BJ (cell line): ENCODE results near the gene CNN3. TPM values are rescaled to one million over a fixed set of nuclear protein-coding genes. Genes with fewer than 3 reads are reported as not detected.

Source experiments
- CTCF ChIA-PET: fragments of 350-600 bp; formaldehyde crosslinking; extraction: SDS; loops from one replicate; lab custom pipeline; 2021; ENCODE audit warnings: antibody characterized with exemption, inconsistent platforms; lab: Yijun Ruan, JAX
- POLR2A ChIA-PET: fragments of 300-600 bp; sonication (Branson Sonifier 250); formaldehyde crosslinking; extraction: SDS; loops from one replicate; lab custom pipeline; 2021; ENCODE audit warnings: antibody characterized with exemption; lab: Charles Lee
- DNase-seq: peaks from one replicate; pipeline ENCODE4 v3.0.0-alpha.2; 2011; ENCODE audit warnings: low read depth
- H3K27me3 ChIP-seq: 2 replicates; pipeline ENCODE4 v1.6.0; 2011; ENCODE audit warnings: low read length; ENCODE audit not compliant: control insufficient read depth, insufficient read depth
- H3K36me3 ChIP-seq: 2 replicates; pipeline ENCODE4 v1.5.1; 2011; ENCODE audit warnings: low read length; ENCODE audit not compliant: control insufficient read depth, insufficient read depth
- H3K4me3 ChIP-seq: 2 replicates; pipeline ENCODE4 v1.5.1; 2011; ENCODE audit warnings: low read depth, mild to moderate bottlenecking, control low read depth, low read length
- CTCF ChIP-seq: IDR thresholded peaks from 2 replicates; pipeline ENCODE4 v1.5.1; 2011; ENCODE audit warnings: low read depth, mild to moderate bottlenecking, control low read depth, inconsistent platforms, low read length, moderate library complexity; ENCODE audit not compliant: insufficient read depth
- polyA plus RNA-seq: library from polyadenylated mRNA; depleted of rRNA; stranded (reverse); fragments of >200 nt; gene quantifications from 2 replicates; pipeline ENCODE4 v1.2.3, GENCODE V29; 2011

The CNN3 gene
- polyA plus RNA-seq, 1 experiment, result 169 TPM

- TF ChIP-seq CTCF, result no peak
- ChIA-PET CTCF (no interaction called here), POLR2A (no interaction called here)
- H3K4me3 ChIP-seq, result no peak overlapping the region
- no peaks in the 10 kb centered on the region for H3K27me3 ChIP-seq
- no peaks in the 10 kb centered on the region for H3K36me3 ChIP-seq
- no peak for DNase-seq
Observed at GRCh38 chr1:94970783-94971182, 43.9 kb upstream of the CNN3 start.

- no peak for TF ChIP-seq CTCF
- ChIA-PET CTCF (interaction anchor here (1.3 to 1.5 kb wide), 2 partner anchors 14 to 75 kb away, joined by 3 read pairs; no protein-coding TSS in a partner anchor), POLR2A (no interaction called here)
- Histone ChIP-seq H3K27me3 (no peaks in the 10 kb centered on the region), H3K4me3 (no peak overlapping the region), H3K36me3 (no peaks in the 10 kb centered on the region)
- DNase-seq, result no peak
Observed at GRCh38 chr1:94969137-94969536, 42.2 kb upstream of the CNN3 start.

- no peaks in the 10 kb centered on the region for H3K36me3 ChIP-seq
- ChIA-PET CTCF (interaction anchor here (1.7 kb wide), 1 partner anchor 112 kb away, joined by 4 read pairs; no protein-coding TSS in a partner anchor), POLR2A (no interaction called here)
- H3K4me3 ChIP-seq, result no peak overlapping the region
- no peak for DNase-seq
- H3K27me3 ChIP-seq, result no peaks in the 10 kb centered on the region
- no peak for TF ChIP-seq CTCF
Observed at GRCh38 chr1:94966033-94966432, 39.1 kb upstream of the CNN3 start.

- TF ChIP-seq CTCF, result no peak
- CTCF ChIA-PET, result no interaction called here
- H3K36me3 ChIP-seq, result no peaks in the 10 kb centered on the region
- H3K4me3 ChIP-seq, result no peak overlapping the region
- POLR2A ChIA-PET, result no interaction called here
- DNase-seq, result no peak
- no peaks in the 10 kb centered on the region for H3K27me3 ChIP-seq
Observed at GRCh38 chr1:94963864-94964263, 37.0 kb upstream of the CNN3 start.

- peak overlapping the region; percentile 29 for H3K4me3 ChIP-seq
- DNase-seq, result no peak
- POLR2A ChIA-PET, result no interaction called here
- no peaks in the 10 kb centered on the region for H3K27me3 ChIP-seq
- CTCF ChIA-PET, result interaction anchor here (1.3 to 1.7 kb wide), 2 partner anchors 9 to 13 kb away, joined by 4 read pairs; no protein-coding TSS in a partner anchor
- no peak for TF ChIP-seq CTCF
- H3K36me3 ChIP-seq, result no peaks in the 10 kb centered on the region
Observed at GRCh38 chr1:94962409-94963265, 35.7 kb upstream of the CNN3 start.
